ENCODE results near the gene SLC6A15.

- TF ChIP-seq CTCF (IDR thresholded peaks at IDR 0.05 in 8 of 11, conservative IDR thresholded peaks at IDR 0.05 in 3 of 11) = no peak
- no peak for TF ChIP-seq POLR2AphosphoS5 (IDR thresholded peaks at IDR 0.05)
Observed at GRCh38 chr12:84929501-84929900, 16.9 kb upstream of the SLC6A15 start.
